Lower leg skin (tissue), 3 donors: ENCODE measurements around the gene GABARAP.
A peak's percentile ranks its signal among the peaks of the same experiment; 100 is the strongest.

Experiments used
- CTCF ChIP-seq, 3 donors: fragments of 450-650 bp; IDR thresholded peaks; one replicate each; pipeline ENCODE4 v1.5.1; 2016; ENCODE audit warnings: antibody characterized with exemption in 3 of 3, mild to moderate bottlenecking in 3 of 3, moderate library complexity in 2 of 3
- POLR2A ChIP-seq, 2 donors: fragments of 450-650 bp; IDR thresholded peaks; one replicate each; pipeline ENCODE4 v1.6.1; 2016 to 2017; ENCODE audit warnings: antibody characterized with exemption in 2 of 2, mild to moderate bottlenecking in 1 of 2, moderate library complexity in 1 of 2

- TF ChIP-seq CTCF (IDR thresholded peaks at IDR 0.05) (peak in 1 of 3 donors; percentile 64), POLR2A (IDR thresholded peaks at IDR 0.05) (peak in 1 of 2 donors; percentile 40)
Measured at GRCh38 chr17:7239091-7240027, 2.9 kb downstream of the GABARAP start, which contains the start of gene PHF23.
